GM21528 (cell line): ENCODE data around the gene AGAP2.
"Not testable (repeated sequence)": the region's sequence is repeated elsewhere in the genome, so short reads cannot be mapped to it uniquely, and the experiment has no call there.

Experiments used
- ATAC-seq: cut with Tn5 transposase; IDR thresholded peaks from one replicate; pipeline ENCODE4 v1.9.1; 2021; ENCODE audit warnings: mild to moderate bottlenecking, moderate library complexity; ENCODE audit not compliant: unreplicated experiment, low FRiP score

The AGAP2 gene

GRCh38 chr12:57707250-57707649 is 31.3 kb downstream of the AGAP2 start:
- no peak for ATAC-seq

GRCh38 chr12:57700317-57700716 is 38.2 kb downstream of the AGAP2 start:
- ATAC-seq: no peak

GRCh38 chr12:57698414-57698813 is 40.1 kb downstream of the AGAP2 start:
- no peak for ATAC-seq

GRCh38 chr12:57697076-57697475 is 41.5 kb downstream of the AGAP2 start:
- no peak for ATAC-seq

- ATAC-seq: no peak
Measured at GRCh38 chr12:57695770-57696432, 42.6 kb downstream of the AGAP2 start.

- no peak for ATAC-seq
Measured at GRCh38 chr12:57694459-57695019, 44.0 kb downstream of the AGAP2 start.

GRCh38 chr12:57693659-57694458 is 44.7 kb downstream of the AGAP2 start, which contains the start of gene OS9:
Gene OS9, plus strand, starts transcription at chr12:57694132. Its CDS starts 30 bp downstream, at chr12:57694162.
- ATAC-seq: peak; percentile 98

- no peak for ATAC-seq
Measured at GRCh38 chr12:57693317-57693658, 45.3 kb downstream of the AGAP2 start.

- ATAC-seq: no peak
Measured at GRCh38 chr12:57692500-57692899, 46.0 kb downstream of the AGAP2 start.

- no peak for ATAC-seq
Measured at GRCh38 chr12:57688931-57689330, 49.6 kb downstream of the AGAP2 start.

GRCh38 chr12:57687862-57688261 is 50.7 kb downstream of the AGAP2 start:
- no peak for ATAC-seq

- ATAC-seq: no peak
Measured at GRCh38 chr12:57679697-57680096, 58.8 kb downstream of the AGAP2 start.

GRCh38 chr12:57677947-57678346 is 60.6 kb downstream of the AGAP2 start:
- ATAC-seq: not testable (repeated sequence)

GRCh38 chr12:57674691-57675090 is 63.9 kb downstream of the AGAP2 start:
- ATAC-seq: no peak
